Measurements from ENCODE around the gene PRKCB.

The PRKCB gene

GRCh38 chr16:24035127-24035842, 199.5 kb downstream of the PRKCB start:
- no peak for DNase-seq (ENCODE audit: low read depth)
- TF ChIP-seq MYC (IDR thresholded peaks at IDR 0.05; ENCODE audit: low read depth, low read length) (no peak), POLR2A (IDR thresholded peaks at IDR 0.05; ENCODE audit: extremely low read depth, insufficient read length) (no peak), CTCF (IDR thresholded peaks at IDR 0.05; ENCODE audit: low read depth, low read length) (no peak), MAX (IDR thresholded peaks at IDR 0.05; ENCODE audit: low read depth, low read length) (no peak)
- H3K4me3 ChIP-seq (ENCODE audit: low read depth, low read length), result no peak overlapping the region

- DNase-seq (ENCODE audit: low read depth), result no peak
- H3K4me3 ChIP-seq (ENCODE audit: low read depth, low read length), result no peak overlapping the region
- no peak for TF ChIP-seq MAX (IDR thresholded peaks at IDR 0.05; ENCODE audit: low read depth, low read length)
Observed at GRCh38 chr16:24036038-24036543, 200.3 kb downstream of the PRKCB start.

GRCh38 chr16:24036614-24037013, 200.8 kb downstream of the PRKCB start:
- DNase-seq (ENCODE audit: low read depth), result peak; percentile 54
- TF ChIP-seq CTCF (IDR thresholded peaks at IDR 0.05; ENCODE audit: low read depth, low read length) (peak; percentile 43), MAX (IDR thresholded peaks at IDR 0.05; ENCODE audit: low read depth, low read length) (peak; percentile 37; the same call in 1 of the 2 replicates), MYC (IDR thresholded peaks at IDR 0.05; ENCODE audit: low read depth, low read length) (no peak)
- no peak overlapping the region for H3K4me3 ChIP-seq (ENCODE audit: low read depth, low read length)

- H3K4me3 ChIP-seq (ENCODE audit: low read depth, low read length), result no peak overlapping the region
- TF ChIP-seq CTCF (IDR thresholded peaks at IDR 0.05; ENCODE audit: low read depth, low read length) (no peak), MAX (IDR thresholded peaks at IDR 0.05; ENCODE audit: low read depth, low read length) (no peak), MYC (IDR thresholded peaks at IDR 0.05; ENCODE audit: low read depth, low read length) (no peak), POLR2A (IDR thresholded peaks at IDR 0.05; ENCODE audit: extremely low read depth, insufficient read length) (no peak)
Observed at GRCh38 chr16:24037335-24037734, 201.6 kb downstream of the PRKCB start.

GRCh38 chr16:24041834-24042631, 206.2 kb downstream of the PRKCB start:
- TF ChIP-seq MYC (IDR thresholded peaks at IDR 0.05; ENCODE audit: low read depth, low read length), result no peak
- 0 out of 2 replicates have a peak, but pooled peaks have one; percentile 24 for TF ChIP-seq MAX (IDR thresholded peaks at IDR 0.05; ENCODE audit: low read depth, low read length)
- peak; percentile 72 for TF ChIP-seq CTCF (IDR thresholded peaks at IDR 0.05; ENCODE audit: low read depth, low read length)
- TF ChIP-seq POLR2A (IDR thresholded peaks at IDR 0.05; ENCODE audit: extremely low read depth, insufficient read length), result no peak
- DNase-seq (ENCODE audit: low read depth), result peak; percentile 77
- H3K4me3 ChIP-seq (ENCODE audit: low read depth, low read length), result no peak overlapping the region

More at GRCh38 chr16:24037335-24037734, 201.6 kb downstream of the PRKCB start:
- no peak for DNase-seq (ENCODE audit: low read depth)

- H3K4me3 ChIP-seq (ENCODE audit: low read depth, low read length), result no peak overlapping the region
- TF ChIP-seq CTCF (IDR thresholded peaks at IDR 0.05; ENCODE audit: low read depth, low read length) (no peak), MAX (IDR thresholded peaks at IDR 0.05; ENCODE audit: low read depth, low read length) (no peak), MYC (IDR thresholded peaks at IDR 0.05; ENCODE audit: low read depth, low read length) (no peak), POLR2A (IDR thresholded peaks at IDR 0.05; ENCODE audit: extremely low read depth, insufficient read length) (no peak)
- DNase-seq (ENCODE audit: low read depth), result no peak
Observed at GRCh38 chr16:24044467-24044866, 208.7 kb downstream of the PRKCB start.

Data from NB4 (cell line).